Measurements from ENCODE around the gene CEP152.

DNA sequence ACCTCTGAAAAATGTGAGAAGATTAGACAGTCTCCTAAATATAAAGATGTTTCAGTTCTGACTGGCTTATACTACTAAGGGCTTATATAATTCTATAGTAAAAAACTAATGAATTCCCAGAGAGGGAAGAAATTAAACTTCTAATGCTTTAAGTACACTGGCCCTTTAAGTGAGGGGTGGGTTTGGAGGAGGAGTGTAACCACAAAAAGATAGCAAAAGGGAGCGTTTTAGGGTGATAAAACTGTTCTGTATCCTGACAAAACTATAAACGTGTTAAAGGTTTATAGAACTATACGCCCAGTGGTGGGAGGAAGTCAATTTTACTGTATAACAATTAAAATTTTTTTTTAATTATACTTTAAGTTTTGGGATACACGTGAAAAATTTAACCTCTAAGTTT, 45.8 kb downstream of the CEP152 start:
- TF ChIP-seq EZH2 (IDR thresholded peaks at IDR 0.05; ENCODE audit: borderline replicate concordance, insufficient read depth, low read length, poor library complexity, severe bottlenecking) (no peak), POLR2AphosphoS5 (IDR thresholded peaks at IDR 0.05) (no peak), MXI1 (conservative IDR thresholded peaks at IDR 0.05; ENCODE audit: poor library complexity, severe bottlenecking) (no peak), SMC3 (conservative IDR thresholded peaks at IDR 0.05; ENCODE audit: poor library complexity) (no peak), TAF1 (IDR thresholded peaks at IDR 0.05; ENCODE audit: low read depth) (no peak), EP300 (conservative IDR thresholded peaks at IDR 0.05; ENCODE audit: poor library complexity, severe bottlenecking) (no peak)
- TF ChIP-seq, protein P1, sequence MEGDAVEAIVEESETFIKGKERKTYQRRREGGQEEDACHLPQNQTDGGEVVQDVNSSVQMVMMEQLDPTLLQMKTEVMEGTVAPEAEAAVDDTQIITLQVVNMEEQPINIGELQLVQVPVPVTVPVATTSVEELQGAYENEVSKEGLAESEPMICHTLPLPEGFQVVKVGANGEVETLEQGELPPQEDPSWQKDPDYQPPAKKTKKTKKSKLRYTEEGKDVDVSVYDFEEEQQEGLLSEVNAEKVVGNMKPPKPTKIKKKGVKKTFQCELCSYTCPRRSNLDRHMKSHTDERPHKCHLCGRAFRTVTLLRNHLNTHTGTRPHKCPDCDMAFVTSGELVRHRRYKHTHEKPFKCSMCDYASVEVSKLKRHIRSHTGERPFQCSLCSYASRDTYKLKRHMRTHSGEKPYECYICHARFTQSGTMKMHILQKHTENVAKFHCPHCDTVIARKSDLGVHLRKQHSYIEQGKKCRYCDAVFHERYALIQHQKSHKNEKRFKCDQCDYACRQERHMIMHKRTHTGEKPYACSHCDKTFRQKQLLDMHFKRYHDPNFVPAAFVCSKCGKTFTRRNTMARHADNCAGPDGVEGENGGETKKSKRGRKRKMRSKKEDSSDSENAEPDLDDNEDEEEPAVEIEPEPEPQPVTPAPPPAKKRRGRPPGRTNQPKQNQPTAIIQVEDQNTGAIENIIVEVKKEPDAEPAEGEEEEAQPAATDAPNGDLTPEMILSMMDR (IDR thresholded peaks at IDR 0.05; ENCODE audit: poor library complexity, severe bottlenecking): no peak

Data from neural cell (in vitro differentiated cells).